Measurements from ENCODE around the gene TSEN2.
"Not testable (repeated sequence)": the region's sequence is repeated elsewhere in the genome, so short reads cannot be mapped to it uniquely, and the experiment has no call there.

TSEN2 gene

GRCh38 chr3:12478326-12478725 is 6.0 kb upstream of the TSEN2 start:
- TF ChIP-seq CTCF (IDR thresholded peaks at IDR 0.05; ENCODE audit: low read depth, low read length, missing control alignments), result no peak
- no peak for DNase-seq (ENCODE audit: extremely low read depth, low read depth)
- no peak overlapping the region for H3K4me3 ChIP-seq (replicated peaks; ENCODE audit: low read depth, low read length)

- DNase-seq (ENCODE audit: extremely low read depth, low read depth), result not testable (repeated sequence)
Measured at GRCh38 chr3:12479198-12479597, 5.1 kb upstream of the TSEN2 start.

GRCh38 chr3:12479919-12480427 is 4.3 kb upstream of the TSEN2 start:
- H3K4me3 ChIP-seq (replicated peaks; ENCODE audit: low read depth, low read length), result no peak overlapping the region
- TF ChIP-seq CTCF (IDR thresholded peaks at IDR 0.05; ENCODE audit: low read depth, low read length, missing control alignments), result peak; percentile 58
- DNase-seq (ENCODE audit: extremely low read depth, low read depth), result no peak

More at GRCh38 chr3:12479198-12479597, 5.1 kb upstream of the TSEN2 start:
- not testable (repeated sequence) for H3K4me3 ChIP-seq (replicated peaks; ENCODE audit: low read depth, low read length)

GRCh38 chr3:12483410-12483809 is 870 bp upstream of the TSEN2 start:
- no peak for TF ChIP-seq CTCF (IDR thresholded peaks at IDR 0.05; ENCODE audit: low read depth, low read length, missing control alignments)
- no peak for DNase-seq (ENCODE audit: extremely low read depth, low read depth)
- peak overlapping the region; percentile 94 for H3K4me3 ChIP-seq (replicated peaks; ENCODE audit: low read depth, low read length)

GRCh38 chr3:12483872-12484197 is 445 bp upstream of the TSEN2 start:
- no peak for TF ChIP-seq CTCF (IDR thresholded peaks at IDR 0.05; ENCODE audit: low read depth, low read length, missing control alignments)
- DNase-seq (ENCODE audit: extremely low read depth, low read depth), result no peak
- H3K4me3 ChIP-seq (replicated peaks; ENCODE audit: low read depth, low read length), result peak overlapping the region; percentile 94

DNA sequence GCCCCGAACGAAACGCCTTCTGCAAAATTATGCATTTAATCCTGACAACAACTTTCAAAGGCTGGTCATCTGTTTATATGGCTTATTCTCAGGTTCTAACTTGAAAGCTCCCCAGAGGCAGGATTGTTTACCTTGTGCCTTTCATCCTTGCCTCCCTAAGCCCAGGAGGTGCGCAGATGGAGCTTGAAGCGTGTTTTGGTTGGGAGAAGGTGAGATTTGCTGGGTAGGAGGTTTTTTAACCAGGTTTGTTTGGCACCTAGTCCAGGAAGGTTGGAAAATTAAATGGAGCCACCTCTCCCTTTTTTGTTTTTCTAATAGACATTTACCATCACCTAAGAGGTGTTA is 675 bp downstream of the TSEN2 start:
- TF ChIP-seq CTCF (IDR thresholded peaks at IDR 0.05; ENCODE audit: low read depth, low read length, missing control alignments), result no peak
- H3K4me3 ChIP-seq (replicated peaks; ENCODE audit: low read depth, low read length), result peak overlapping the region; percentile 94
- no peak for DNase-seq (ENCODE audit: extremely low read depth, low read depth)

DNA sequence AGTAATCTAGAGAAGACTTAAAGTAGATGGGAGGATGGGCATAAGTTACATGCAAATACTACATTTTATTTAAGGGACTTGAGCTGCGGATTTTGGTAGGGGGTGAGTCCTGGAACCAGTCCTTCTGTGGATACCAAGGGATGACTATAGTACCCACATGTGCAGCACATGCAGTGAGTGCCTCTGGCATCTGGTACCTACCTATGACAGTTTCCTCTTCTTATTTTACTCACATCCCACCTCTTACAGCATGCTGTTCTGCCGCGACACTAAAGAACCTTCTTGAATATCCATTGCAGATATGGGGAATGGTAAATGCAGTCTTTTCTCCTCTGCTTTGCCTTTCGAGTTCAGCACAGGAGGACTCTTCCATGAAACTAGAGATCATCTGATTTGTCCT is 1.7 kb downstream of the TSEN2 start:
- no peak for TF ChIP-seq CTCF (IDR thresholded peaks at IDR 0.05; ENCODE audit: low read depth, low read length, missing control alignments)
- no peak for DNase-seq (ENCODE audit: extremely low read depth, low read depth)
- peak overlapping the region; percentile 94 for H3K4me3 ChIP-seq (replicated peaks; ENCODE audit: low read depth, low read length)
